ENCODE measurements around the gene SEC24D.
"Not testable (repeated sequence)": the region's sequence is repeated elsewhere in the genome, so short reads cannot be mapped to it uniquely, and the experiment has no call there.

Gene SEC24D

GRCh38 chr4:118787844-118788380 lies 48.0 kb downstream of the SEC24D start:
- no peak for TF ChIP-seq CTCF (IDR thresholded peaks at IDR 0.05; ENCODE audit: insufficient read depth, low read depth, low read length, missing control alignments)
- no peak for DNase-seq (ENCODE audit: low read depth)
- no peak overlapping the region for H3K4me3 ChIP-seq (ENCODE audit: low read depth, low read length)

DNA sequence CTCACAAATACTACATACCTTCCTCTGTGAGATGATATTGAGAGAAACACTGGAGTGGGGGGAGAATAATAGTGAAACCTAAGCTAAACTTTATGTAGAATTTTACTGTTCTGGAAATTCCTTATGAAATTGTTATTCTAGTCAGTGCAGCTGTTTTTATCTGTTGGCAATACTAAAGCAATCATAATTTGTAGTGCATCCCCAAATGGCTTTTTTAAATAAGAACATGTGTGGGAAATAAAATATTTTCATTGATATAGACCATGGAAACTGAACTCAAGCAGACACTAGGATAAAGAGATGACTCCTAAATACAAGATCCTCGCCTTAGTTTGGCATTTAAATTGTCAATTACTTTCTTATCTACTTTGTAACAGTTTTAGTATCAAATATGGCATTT lies 51.1 kb downstream of the SEC24D start:
- TF ChIP-seq CTCF (IDR thresholded peaks at IDR 0.05; ENCODE audit: insufficient read depth, low read depth, low read length, missing control alignments): no peak
- DNase-seq (ENCODE audit: low read depth): no peak
- no peak overlapping the region for H3K4me3 ChIP-seq (ENCODE audit: low read depth, low read length)

DNA sequence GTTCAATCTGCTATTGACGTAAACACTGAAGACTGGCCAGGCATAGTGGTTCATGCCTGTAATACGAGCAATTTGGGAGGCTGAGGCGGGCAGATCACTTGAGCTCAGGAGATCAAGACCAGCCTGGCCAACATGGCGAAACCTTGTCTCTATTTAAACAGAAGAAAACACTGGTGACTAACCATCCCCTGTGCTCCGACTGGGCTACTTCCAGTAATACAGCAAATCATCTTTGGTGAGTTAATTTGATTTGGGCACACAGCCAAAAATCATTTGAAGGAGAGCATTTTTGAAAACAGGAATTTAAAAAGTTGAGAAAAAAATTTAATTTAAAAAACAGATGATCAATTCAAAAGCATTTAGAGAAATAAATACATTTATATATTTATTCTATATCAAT lies 52.0 kb downstream of the SEC24D start:
- no peak overlapping the region for H3K4me3 ChIP-seq (ENCODE audit: low read depth, low read length)
- no peak for TF ChIP-seq CTCF (IDR thresholded peaks at IDR 0.05; ENCODE audit: insufficient read depth, low read depth, low read length, missing control alignments)
- DNase-seq (ENCODE audit: low read depth): no peak

DNA sequence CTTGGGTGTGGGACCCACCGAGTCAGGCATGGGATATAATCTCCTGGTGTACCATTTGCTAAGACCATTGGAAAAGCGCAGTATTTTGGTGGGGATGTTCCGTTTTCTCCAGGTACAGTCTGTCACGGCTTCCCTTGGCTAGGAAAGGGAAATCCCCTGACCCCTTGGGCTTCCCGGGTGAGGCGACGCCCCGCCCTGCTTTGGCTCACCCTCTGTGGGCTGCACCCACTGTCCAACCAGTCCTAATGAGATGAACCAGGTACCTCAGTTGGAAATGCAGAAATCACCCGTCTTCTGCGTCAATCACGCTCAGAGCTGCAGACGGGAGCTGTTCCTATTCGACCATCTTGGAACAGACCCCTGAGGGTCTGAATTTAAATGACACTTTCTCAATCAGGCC lies 53.0 kb downstream of the SEC24D start:
- DNase-seq (ENCODE audit: low read depth); H3K4me3 ChIP-seq (ENCODE audit: low read depth, low read length): not testable (repeated sequence)

GRCh38 chr4:118777649-118778048 lies 58.3 kb downstream of the SEC24D start:
- not testable (repeated sequence) for DNase-seq (ENCODE audit: low read depth); H3K4me3 ChIP-seq (ENCODE audit: low read depth, low read length)

GRCh38 chr4:118776955-118777640 lies 58.8 kb downstream of the SEC24D start:
- not testable (repeated sequence) for DNase-seq (ENCODE audit: low read depth); H3K4me3 ChIP-seq (ENCODE audit: low read depth, low read length)

DNA sequence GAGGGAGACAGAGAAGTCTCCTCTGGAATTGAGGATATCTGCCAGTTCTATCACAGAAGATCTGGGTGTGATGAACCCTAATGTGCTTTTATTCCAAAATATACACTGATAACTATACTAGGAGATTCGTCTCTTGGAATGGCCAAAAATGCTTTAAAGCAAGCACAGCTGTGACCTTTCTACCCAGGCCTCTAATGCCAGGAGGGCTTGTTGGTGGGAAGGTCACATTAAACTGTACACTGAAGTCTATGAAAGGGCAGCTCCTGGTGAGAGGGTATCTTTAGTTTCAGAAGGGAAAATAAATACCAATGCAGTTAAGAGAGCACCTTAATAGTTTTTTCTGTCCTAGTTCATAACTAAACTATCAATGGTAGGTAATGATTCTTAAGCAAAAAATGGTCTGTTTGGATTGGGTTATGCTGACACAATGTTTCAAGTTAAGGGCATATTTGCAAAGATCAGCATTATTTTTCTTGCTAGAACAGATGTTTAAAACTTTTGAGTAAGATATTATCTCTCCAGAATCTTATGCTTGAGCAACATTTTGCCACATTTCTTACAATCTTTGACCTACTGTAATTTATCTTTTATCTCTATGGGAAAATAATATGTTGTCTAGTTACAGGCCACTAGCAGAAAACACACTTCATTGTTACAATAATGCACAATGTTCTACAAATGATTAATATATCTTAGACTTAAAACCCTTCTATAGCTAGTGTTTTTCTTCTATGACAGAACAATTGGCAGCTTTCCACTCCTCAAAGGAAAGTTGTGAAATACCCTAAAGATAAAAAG lies 59.6 kb downstream of the SEC24D start:
- no peak for TF ChIP-seq CTCF (IDR thresholded peaks at IDR 0.05; ENCODE audit: insufficient read depth, low read depth, low read length, missing control alignments)
- no peak overlapping the region for H3K4me3 ChIP-seq (ENCODE audit: low read depth, low read length)
- no peak for DNase-seq (ENCODE audit: low read depth)

- no peak for TF ChIP-seq CTCF (IDR thresholded peaks at IDR 0.05; ENCODE audit: insufficient read depth, low read depth, low read length, missing control alignments)
- H3K4me3 ChIP-seq (ENCODE audit: low read depth, low read length): no peak overlapping the region
- DNase-seq (ENCODE audit: low read depth): no peak
Observed at GRCh38 chr4:118775405-118775804, 60.5 kb downstream of the SEC24D start.
